Thoracic aorta (tissue), 2 donors: ENCODE results near the gene TREH. TPM values are rescaled to one million over a fixed set of nuclear protein-coding genes. Genes with fewer than 3 reads are reported as not detected.

Experiments
- ATAC-seq: fragments of 150-250 bp; one replicate; pipeline ENCODE4 v1.8.0; 2017; ENCODE audit warnings: low read depth; ENCODE audit not compliant: insufficient number of reproducible peaks, low FRiP score
- DNase-seq: peaks from one replicate; pipeline ENCODE4 v3.0.0-alpha.2; 2020; ENCODE audit warnings: low spot score
- H3K27ac ChIP-seq, 2 donors: fragments of 200-600 bp; sonication (generic); 1 replicate in 1 of 2; 2 replicates in 1 of 2; pipeline ENCODE4 v1.5.1; 2016; ENCODE audit warnings: mild to moderate bottlenecking in 2 of 2, moderate library complexity in 2 of 2
- H3K27me3 ChIP-seq: fragments of 200-600 bp; sonication (generic); replicated peaks from 2 replicates; pipeline ENCODE4 v1.6.0; 2016; ENCODE audit warnings: mild to moderate bottlenecking; ENCODE audit not compliant: insufficient read depth
- H3K36me3 ChIP-seq: fragments of 200-600 bp; sonication (generic); one replicate; pipeline ENCODE4 v1.5.1; 2016
- H3K4me1 ChIP-seq, 2 donors: fragments of 200-600 bp; sonication (generic); 1 replicate in 1 of 2; 2 replicates in 1 of 2; pipeline versions ENCODE4 v1.5.1 to v1.6.0; 2016; ENCODE audit warnings: low read depth in 2 of 2, mild to moderate bottlenecking in 1 of 2; ENCODE audit not compliant: control insufficient read depth in 1 of 2
- H3K4me3 ChIP-seq: fragments of 200-600 bp; sonication (generic); 2 replicates; pipeline ENCODE4 v1.5.1; 2016; ENCODE audit warnings: mild to moderate bottlenecking
- H3K9me3 ChIP-seq: fragments of 200-600 bp; sonication (generic); 2 replicates; pipeline ENCODE4 v1.5.1; 2016
- total RNA-seq, 2 donors: library from RNA; depleted of rRNA; stranded (reverse); fragments of >200 nt; gene quantifications; one replicate each; pipeline versions ENCODE4 v1.1.0 to v1.2.3, GENCODE V29; 2016
- TF ChIP-seq, protein P1 (sequence below): fragments of 200-600 bp; sonication (generic); IDR thresholded peaks from one replicate; pipeline ENCODE4 v1.5.1; 2019; ENCODE audit warnings: antibody characterized with exemption

Gene TREH
- total RNA-seq, 2 donors from 2014 or later, result not detected

DNA sequence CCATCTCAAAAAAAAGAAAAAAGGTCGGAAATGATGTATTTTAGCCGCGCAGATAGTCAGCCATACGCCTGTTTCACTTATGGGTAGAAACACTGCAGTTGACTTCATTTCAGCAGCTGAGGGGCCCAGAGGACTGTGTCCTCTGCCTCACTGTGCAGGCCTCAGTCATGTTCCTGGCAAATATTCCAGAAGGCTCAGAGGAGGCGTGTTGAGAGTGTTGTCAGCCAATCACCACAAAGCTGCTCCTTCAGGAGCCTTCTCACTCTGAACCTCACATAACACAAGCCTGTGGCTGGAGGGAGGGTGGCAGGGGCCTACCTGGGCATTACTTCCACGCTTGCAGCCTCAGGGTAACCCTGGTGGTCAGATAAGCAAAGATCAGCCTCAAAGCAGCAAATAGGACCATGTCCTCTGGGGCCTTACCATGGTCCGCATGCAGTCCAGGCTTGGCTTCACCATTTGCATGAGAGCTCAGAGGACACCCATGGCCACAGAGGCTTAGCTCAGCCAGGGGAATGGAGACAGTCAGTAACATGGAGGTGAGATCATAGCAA, 17.3 kb upstream of the TREH start:
- DNase-seq, result no peak
- no peaks in the 10 kb centered on the region for H3K27me3 ChIP-seq
- H3K27ac ChIP-seq, result no peak overlapping the region
- H3K36me3 ChIP-seq, result no peaks in the 10 kb centered on the region
- TF ChIP-seq, protein P1, sequence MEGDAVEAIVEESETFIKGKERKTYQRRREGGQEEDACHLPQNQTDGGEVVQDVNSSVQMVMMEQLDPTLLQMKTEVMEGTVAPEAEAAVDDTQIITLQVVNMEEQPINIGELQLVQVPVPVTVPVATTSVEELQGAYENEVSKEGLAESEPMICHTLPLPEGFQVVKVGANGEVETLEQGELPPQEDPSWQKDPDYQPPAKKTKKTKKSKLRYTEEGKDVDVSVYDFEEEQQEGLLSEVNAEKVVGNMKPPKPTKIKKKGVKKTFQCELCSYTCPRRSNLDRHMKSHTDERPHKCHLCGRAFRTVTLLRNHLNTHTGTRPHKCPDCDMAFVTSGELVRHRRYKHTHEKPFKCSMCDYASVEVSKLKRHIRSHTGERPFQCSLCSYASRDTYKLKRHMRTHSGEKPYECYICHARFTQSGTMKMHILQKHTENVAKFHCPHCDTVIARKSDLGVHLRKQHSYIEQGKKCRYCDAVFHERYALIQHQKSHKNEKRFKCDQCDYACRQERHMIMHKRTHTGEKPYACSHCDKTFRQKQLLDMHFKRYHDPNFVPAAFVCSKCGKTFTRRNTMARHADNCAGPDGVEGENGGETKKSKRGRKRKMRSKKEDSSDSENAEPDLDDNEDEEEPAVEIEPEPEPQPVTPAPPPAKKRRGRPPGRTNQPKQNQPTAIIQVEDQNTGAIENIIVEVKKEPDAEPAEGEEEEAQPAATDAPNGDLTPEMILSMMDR, result no peak
- no peaks in the 10 kb centered on the region for H3K9me3 ChIP-seq
- no peak overlapping the region for H3K4me3 ChIP-seq
- ATAC-seq, result no peak
- no peaks in the 10 kb centered on the region for H3K4me1 ChIP-seq

DNA sequence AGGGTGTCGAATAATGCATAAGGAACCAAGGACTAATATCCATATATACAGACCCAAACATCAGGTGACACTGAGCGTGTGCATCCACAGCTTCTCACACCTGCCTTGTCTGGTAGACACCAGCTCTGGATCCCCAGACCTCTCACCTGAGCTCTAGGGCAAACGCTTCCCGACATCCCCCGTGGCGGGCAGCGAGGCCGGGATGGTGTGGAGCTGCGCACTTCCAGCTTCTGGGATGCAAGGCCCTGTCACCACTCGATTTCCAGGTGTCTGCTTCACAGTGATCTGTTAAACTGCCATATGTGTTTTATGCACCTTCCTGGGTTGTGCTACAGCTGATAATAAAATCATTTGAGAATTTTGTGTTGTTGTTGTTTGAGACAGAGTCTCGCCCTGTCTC, 15.3 kb upstream of the TREH start:
- Histone ChIP-seq H3K27ac (no peak overlapping the region), H3K4me1 (peaks cover 0 to 3% of the 10 kb centered on the region in 2 donors), H3K9me3 (no peaks in the 10 kb centered on the region), H3K36me3 (no peaks in the 10 kb centered on the region), H3K4me3 (no peak overlapping the region), H3K27me3 (no peaks in the 10 kb centered on the region)
- ATAC-seq (no peak), DNase-seq (no peak)
- TF ChIP-seq, protein P1, result no peak

DNA sequence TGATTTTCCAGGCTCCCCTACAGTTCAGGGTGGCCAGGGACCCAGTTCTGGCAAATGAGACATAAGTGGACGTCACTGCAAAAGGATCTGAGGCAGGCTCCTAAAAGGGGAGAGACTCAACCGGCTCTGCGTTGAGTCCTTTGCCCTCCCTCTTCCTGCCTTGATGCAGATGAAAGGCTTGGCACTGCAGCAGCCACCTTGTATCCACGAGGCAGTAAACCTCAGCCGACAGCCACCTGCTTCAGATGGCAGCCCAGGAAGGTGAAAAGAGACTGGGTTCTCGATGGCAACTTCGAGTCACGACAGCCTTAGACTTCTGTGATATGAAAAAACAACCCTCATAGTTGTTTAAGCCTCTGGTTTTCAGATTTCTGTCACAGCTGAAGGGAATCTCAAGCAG, 14.7 kb upstream of the TREH start:
- no peak overlapping the region for H3K27ac ChIP-seq
- no peaks in the 10 kb centered on the region for H3K9me3 ChIP-seq
- DNase-seq (no peak), ATAC-seq (no peak)
- peaks cover 0 to 7% of the 10 kb centered on the region in 2 donors for H3K4me1 ChIP-seq
- TF ChIP-seq, protein P1, result no peak
- no peaks in the 10 kb centered on the region for H3K36me3 ChIP-seq
- H3K4me3 ChIP-seq, result no peak overlapping the region
- no peaks in the 10 kb centered on the region for H3K27me3 ChIP-seq

DNA sequence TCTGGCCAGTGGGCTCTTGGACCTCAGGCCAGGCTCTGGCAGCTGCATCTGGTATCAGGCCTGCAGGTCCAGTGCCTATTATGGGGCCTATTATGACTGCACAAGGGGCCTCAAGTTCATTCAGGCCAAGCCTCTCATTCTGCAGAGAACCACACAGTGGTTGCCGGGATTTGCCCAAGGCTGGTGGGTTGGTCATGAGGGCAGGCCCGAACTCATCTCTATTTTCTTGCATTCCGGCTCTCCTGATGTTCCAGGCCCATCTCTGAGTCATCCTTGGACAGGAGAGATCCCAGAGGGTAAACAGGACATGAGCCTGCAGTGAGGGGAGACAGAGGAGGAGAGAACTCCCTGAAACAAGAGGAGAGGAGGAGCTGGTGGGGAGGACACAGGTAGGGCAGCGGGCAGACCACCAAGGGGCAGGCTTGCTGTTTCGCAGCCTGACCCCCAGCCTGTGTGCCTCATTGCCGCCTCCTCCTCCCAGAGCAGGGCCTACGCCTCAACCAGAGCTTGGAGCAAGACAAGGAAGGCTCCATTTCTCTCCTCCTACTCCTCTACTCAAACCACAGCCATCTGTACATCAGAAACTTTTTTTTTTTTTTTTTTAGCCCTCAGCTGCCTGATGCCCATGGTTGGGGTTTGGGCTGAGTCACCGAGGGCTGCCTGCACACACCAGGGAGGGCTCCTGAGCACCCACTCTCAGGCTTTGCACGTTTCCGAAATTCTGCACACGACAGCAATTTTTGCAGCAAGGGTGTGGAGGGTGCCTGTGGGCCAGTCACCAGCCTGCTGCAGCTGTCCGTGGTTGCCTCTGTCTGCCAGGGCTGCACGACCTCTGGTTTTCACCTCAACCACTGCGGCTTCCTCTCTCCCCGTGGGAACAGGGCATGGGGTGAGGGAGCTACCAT, 12.7 kb upstream of the TREH start:
- TF ChIP-seq, protein P1, result no peak

DNA sequence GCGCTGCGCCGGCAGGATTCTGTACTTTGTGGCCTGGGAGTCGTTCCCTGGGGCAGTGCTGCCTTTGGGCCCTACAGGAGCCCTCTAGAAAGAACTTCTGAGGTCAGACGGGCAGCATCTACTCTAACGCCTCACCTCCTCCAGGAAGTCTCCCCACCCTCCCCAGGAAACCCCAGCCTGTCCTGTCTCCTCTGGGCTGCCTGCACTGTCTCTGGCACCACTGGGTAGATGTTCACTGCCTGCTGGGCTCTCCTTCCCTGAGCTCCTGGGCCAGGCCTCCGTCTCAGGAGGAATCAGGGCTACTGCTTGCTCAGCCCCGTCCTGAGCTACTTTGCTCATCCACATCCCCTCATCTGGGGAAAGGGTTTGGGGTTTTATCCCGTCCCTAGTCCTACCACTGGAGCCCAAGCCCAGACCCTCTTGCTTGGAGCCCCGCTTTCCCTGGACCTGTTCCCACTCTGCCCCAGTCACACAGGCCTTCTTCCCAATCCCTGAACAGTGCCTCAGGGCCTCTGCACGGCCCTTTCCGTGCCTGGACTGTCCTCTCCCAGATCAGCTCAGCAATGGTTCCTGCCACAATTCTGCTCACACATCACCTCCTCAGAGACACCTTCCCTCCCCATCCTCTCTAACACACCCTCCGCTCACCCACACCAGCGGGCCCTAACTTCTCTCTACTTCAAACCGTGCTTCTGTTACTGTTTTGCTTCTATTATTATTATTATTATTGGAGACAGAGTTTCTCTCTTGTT, 11.3 kb upstream of the TREH start:
- Histone ChIP-seq H3K27me3 (no peaks in the 10 kb centered on the region), H3K9me3 (no peaks in the 10 kb centered on the region), H3K4me3 (peak overlapping the region; percentile 74), H3K4me1 (peaks cover 0 to 9% of the 10 kb centered on the region in 2 donors), H3K27ac (peak overlapping the region; percentile 61 to 70), H3K36me3 (no peaks in the 10 kb centered on the region)
- DNase-seq, result no peak
- TF ChIP-seq, protein P1, result no peak
- no peak for ATAC-seq

More for the DNA sequence above, 12.7 kb upstream of the TREH start:
- no peak for ATAC-seq
- Histone ChIP-seq H3K27me3 (no peaks in the 10 kb centered on the region), H3K27ac (no peak overlapping the region), H3K36me3 (no peaks in the 10 kb centered on the region), H3K4me1 (peaks cover 0 to 9% of the 10 kb centered on the region in 2 donors), H3K9me3 (no peaks in the 10 kb centered on the region), H3K4me3 (no peak overlapping the region)
- no peak for DNase-seq
